Stimulated activated CD4-positive, alpha-beta T cell treated with anti-CD3 and anti-CD28 coated beads, Interleukin-15, amount 100 ng/mL, for 24 hours (primary cell): ENCODE results near the gene HSD17B8.

Experiments used
- DNase-seq: peaks from one replicate; pipeline ENCODE4 v3.0.0-alpha.2; 2020

HSD17B8 gene

GRCh38 chr6:33171880-33172687 is 32.4 kb upstream of the HSD17B8 start:
- DNase-seq = no peak

- no peak for DNase-seq
These were observed 31.5 kb upstream of the HSD17B8 start for GRCh38 chr6:33172688-33173534.

GRCh38 chr6:33173535-33174180 is 30.8 kb upstream of the HSD17B8 start:
- DNase-seq = no peak

GRCh38 chr6:33174784-33175183 is 29.7 kb upstream of the HSD17B8 start:
- no peak for DNase-seq

GRCh38 chr6:33175436-33176069 is 28.9 kb upstream of the HSD17B8 start:
- DNase-seq = no peak

- DNase-seq = no peak
These were observed 27.5 kb upstream of the HSD17B8 start for GRCh38 chr6:33176906-33177305.

- DNase-seq = no peak
These were observed 26.7 kb upstream of the HSD17B8 start for GRCh38 chr6:33177552-33178446.

- no peak for DNase-seq
These were observed 25.5 kb upstream of the HSD17B8 start for GRCh38 chr6:33178755-33179475.

GRCh38 chr6:33181141-33181540 is 23.3 kb upstream of the HSD17B8 start:
- DNase-seq = no peak

- DNase-seq = no peak
These were observed 21.3 kb upstream of the HSD17B8 start for GRCh38 chr6:33183071-33183683.

- no peak for DNase-seq
These were observed 19.3 kb upstream of the HSD17B8 start for GRCh38 chr6:33185190-33185589.

GRCh38 chr6:33185654-33186187 is 18.7 kb upstream of the HSD17B8 start:
- DNase-seq = no peak

- no peak for DNase-seq
These were observed 16.6 kb upstream of the HSD17B8 start for GRCh38 chr6:33187809-33188208.

GRCh38 chr6:33189164-33189563 is 15.3 kb upstream of the HSD17B8 start:
- no peak for DNase-seq

GRCh38 chr6:33189625-33190448 is 14.6 kb upstream of the HSD17B8 start:
- no peak for DNase-seq

- no peak for DNase-seq
These were observed 13.8 kb upstream of the HSD17B8 start for GRCh38 chr6:33190504-33191107.

- no peak for DNase-seq
These were observed 12.9 kb upstream of the HSD17B8 start for GRCh38 chr6:33191383-33192104.

- peak; percentile 20 for DNase-seq
These were observed 12.3 kb upstream of the HSD17B8 start, which contains the start of gene COL11A2 for GRCh38 chr6:33192105-33192646. COL11A2 (minus strand) TSS chr6:33192467; CDS start chr6:33192240, 227 bp downstream.
